GM18870 (cell line): Measurements from ENCODE around the gene SELENBP1.
"Not testable (repeated sequence)": the region's sequence is repeated elsewhere in the genome, so short reads cannot be mapped to it uniquely, and the experiment has no call there.

Experiments used
- ATAC-seq: cut with Tn5 transposase; IDR thresholded peaks from one replicate; pipeline ENCODE4 v1.9.1; 2021; ENCODE audit warnings: moderate library complexity; ENCODE audit not compliant: unreplicated experiment

SELENBP1 gene

DNA sequence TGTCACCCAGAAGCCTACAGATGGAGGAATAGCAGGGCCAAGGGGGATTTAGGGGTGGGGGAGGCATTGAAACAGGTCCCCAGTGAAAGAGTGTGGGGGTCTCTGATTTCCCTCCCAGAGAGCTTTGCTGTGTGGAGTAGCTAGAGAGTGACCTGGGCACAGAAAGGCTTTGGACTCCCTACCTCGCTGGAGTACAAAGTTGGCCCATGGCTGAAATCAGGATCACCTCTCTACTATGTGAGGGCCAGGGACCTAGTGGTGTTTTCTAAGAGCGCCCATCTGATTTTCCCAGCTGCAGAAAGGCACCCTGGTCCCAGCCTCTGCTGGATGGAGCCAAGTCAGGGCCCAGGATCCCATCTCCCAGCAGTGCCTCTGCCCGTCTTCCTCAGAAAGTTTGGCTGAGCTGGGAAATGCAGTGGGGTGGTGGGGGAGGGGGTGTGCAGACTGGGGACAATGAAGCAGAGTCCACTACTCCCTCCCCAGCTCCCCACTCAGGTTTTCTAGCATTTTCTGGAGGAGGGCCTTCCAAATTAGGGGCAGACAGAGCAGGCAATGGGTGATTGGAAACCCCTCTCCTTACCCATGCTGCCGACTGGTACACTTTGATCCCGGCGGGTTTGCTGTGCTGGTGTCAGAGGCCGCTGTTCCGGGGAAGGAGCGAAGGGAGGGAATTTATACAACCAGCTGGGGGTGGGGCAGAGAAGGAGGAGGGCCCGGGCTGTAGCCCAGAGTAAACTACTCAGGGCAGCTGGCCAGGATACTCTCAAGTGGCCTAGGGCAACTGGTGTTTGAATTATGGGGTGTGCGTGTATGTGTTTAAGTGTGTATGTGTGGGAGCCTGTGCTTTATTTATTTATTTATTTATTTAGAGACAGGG lies at the start of gene SELENBP1:
SELENBP1 (minus strand) TSS at position 648 of the 877 bp plus-strand sequence; CDS start at position 584, 64 bp downstream.
- ATAC-seq = no peak

GRCh38 chr1:151419819-151420218 lies 47.3 kb upstream of the SELENBP1 start:
- no peak for ATAC-seq

GRCh38 chr1:151418081-151418480 lies 45.6 kb upstream of the SELENBP1 start:
- no peak for ATAC-seq

- ATAC-seq = no peak
These were observed 43.7 kb upstream of the SELENBP1 start for GRCh38 chr1:151416231-151416630.

DNA sequence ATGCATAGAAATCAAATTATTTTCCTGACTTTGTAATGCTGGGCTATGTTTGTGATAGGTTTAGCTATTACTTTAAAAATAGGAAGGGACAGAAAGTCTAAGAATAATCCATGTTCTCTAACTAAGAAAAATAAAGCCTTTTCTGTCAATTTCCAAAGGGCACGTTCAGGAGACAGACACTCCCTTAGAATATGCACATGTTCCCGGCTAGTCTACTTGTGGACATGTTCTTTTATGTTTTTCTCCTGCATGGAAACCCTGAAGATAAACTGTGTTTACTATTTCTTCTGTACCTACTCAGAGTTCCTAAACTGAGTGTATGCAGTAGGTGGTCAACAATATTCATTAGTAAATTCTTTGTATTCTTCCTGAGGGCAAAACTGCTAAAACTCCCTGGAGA lies 39.4 kb upstream of the SELENBP1 start:
- no peak for ATAC-seq

GRCh38 chr1:151408891-151409290 lies 36.4 kb upstream of the SELENBP1 start:
- no peak for ATAC-seq

DNA sequence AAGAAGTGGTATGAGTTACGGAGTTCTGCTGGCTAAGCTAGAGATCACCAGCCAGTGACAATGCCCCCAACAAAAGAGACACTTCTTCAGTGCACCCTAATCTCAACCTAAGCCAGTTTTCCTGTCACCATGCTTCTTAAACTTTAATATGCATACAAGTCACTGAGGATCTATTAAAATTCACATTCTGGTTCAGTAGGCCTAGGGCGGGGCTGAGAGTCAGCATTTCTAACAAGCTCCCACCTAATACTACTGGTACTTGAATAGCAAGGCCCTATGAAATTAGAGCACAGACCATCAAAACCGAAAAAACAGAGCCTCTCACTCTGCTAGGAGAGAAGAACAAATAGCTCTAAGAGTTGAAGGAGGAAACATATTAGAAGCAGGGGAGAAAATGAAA lies 34.8 kb upstream of the SELENBP1 start:
- ATAC-seq = no peak

GRCh38 chr1:151406176-151406575 lies 33.7 kb upstream of the SELENBP1 start:
- no peak for ATAC-seq

DNA sequence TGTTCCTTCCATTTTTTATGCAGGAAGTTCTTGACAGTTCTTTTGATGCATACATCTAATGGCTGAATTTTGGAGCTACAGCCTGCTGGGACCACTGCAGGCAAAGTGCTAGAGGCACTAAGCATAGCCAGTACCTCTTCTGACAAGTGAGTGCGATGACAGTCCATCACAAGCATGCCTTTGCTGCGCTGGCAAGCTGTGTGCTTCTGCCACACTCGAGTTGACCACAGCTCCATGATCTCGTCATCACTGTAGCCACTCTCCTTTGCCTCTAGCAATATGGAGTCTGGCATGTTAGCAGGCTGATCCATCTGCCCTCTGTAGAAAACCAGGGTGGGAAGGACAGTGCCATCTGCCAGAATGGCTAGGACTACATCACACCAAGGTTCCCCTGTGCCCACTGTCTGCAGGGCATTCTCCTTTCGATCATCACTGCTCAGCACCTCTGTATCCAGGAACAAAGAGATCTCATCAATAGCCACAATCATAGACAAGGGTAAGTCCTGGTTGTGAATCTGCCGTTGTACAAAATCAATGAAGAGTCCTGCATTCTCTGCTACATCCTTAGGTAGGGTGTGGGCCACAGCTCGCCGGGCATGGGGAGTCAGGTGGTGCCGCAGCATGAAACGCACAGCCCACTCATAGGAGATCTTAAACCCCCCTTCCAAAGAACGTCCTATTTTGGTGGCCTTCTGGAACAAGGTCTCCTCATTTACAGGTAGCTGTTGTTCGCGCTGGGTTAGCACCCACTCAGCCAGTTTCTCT lies 32.9 kb upstream of the SELENBP1 start:
- ATAC-seq = no peak

DNA sequence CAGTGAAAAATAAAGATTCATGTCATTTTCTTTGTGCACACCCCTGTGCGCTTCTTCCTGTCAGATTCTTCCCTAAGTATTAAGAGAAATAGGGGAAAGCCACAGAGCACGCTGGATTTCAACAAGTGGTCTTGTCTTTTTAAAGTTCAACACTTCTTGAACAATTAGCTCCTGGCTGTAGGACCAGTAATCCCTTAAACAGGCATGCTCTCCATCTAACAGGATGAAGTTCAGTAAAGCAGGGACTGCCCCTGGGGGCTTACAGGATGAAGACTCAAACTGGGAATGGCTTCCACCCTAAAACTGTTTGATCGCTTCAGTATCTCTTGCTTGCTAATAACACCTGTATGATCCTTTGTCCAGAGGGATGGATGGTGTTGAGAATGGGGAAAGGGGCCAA lies 31.1 kb upstream of the SELENBP1 start:
- ATAC-seq = no peak

DNA sequence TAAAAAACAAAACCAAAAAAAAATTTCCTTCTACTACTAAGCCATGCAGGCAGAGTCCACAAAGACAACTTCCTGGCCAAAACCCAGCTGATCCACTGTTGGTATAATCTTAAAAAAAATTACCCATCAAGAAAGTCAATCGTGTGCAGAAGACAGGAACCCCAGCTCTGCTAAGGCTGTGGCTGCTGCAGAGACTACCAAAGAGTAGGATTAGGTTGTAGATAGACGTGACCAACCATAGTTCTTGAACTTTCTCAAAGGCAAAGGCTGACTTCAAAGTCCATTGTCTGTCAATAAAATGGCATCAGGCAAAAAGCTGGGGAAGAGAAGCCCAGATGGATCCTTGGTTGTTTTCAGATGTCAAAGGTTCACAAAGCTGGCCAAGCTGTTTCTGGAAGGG lies 30.3 kb upstream of the SELENBP1 start:
- no peak for ATAC-seq

DNA sequence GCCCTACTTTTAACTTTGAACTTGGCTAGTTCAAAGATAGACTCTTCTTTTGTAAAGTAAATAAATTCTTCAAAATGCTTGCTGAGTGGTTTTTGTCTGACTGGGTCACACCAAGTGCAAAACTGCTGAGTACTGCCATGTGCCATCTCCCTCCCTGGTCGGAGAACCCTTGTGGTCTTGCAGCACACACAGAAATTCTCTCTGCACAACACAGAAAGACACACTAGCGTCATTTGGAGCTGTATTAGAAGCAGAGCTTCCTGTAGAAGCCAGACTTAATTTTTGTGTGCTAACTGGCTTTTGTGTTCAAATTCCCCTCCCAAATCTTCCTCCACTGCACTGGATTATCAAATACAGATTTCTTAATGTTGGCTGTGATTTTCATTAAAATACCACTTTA lies 29.4 kb upstream of the SELENBP1 start:
- no peak for ATAC-seq

- ATAC-seq = no peak
These were observed 28.8 kb upstream of the SELENBP1 start for GRCh38 chr1:151401125-151401788.

DNA sequence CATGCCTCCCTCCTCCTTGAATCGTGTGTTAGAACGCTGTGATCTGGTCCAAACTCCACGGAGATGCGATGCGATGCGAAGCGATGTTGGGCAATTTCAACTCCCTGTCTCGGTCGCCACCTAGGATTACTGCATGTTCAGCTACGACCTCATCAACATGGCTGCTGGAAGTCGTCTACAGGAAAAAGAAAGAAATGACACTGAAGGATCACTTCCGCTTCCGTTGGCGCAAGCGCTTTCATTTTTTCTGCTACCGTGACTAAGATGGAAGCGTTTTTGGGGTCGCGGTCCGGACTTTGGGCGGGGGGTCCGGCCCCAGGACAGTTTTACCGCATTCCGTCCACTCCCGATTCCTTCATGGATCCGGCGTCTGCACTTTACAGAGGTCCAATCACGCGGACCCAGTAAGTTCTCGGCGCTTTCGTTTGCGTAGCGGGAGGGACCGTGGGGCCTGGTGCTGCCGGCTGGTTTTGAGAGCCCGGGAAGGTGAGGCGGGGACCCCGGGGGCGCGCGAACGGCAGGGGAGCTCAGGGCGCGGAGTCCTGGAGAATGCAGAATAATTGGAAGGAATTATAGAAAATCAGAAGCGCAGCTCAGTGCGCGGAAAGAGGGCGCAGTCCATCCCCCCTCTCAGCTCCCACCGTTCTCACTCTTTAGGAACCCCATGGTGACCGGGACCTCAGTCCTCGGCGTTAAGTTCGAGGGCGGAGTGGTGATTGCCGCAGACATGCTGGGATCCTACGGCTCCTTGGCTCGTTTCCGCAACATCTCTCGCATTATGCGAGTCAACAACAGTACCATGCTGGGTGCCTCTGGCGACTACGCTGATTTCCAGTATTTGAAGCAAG lies 27.0 kb upstream of the SELENBP1 start, which contains the start of gene PSMB4:
PSMB4 (plus strand) TSS at position 250 of the 848 bp plus-strand sequence; CDS start at position 265, 15 bp downstream.
- peak; percentile 72 for ATAC-seq

DNA sequence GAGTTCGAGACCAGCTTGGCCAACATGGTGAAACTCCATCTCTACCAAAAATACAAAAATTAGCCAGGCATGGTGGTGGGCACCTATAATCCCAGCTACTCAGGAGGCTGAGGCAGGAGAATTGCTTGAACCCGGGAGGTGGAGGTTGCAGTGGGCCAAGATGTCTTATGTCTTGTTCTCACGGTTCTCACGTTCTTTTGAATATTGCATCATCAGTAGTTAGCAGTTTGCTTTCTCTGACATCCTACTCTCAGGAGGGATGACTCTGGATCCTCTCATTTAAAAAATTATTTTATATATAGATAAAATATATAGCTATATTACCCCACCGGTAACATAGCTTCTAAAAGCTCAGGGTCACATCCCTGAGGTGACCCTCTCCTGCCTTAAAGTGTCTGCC lies 23.8 kb upstream of the SELENBP1 start:
- not testable (repeated sequence) for ATAC-seq

- ATAC-seq = no peak
These were observed 21.1 kb upstream of the SELENBP1 start for GRCh38 chr1:151393583-151393982.

DNA sequence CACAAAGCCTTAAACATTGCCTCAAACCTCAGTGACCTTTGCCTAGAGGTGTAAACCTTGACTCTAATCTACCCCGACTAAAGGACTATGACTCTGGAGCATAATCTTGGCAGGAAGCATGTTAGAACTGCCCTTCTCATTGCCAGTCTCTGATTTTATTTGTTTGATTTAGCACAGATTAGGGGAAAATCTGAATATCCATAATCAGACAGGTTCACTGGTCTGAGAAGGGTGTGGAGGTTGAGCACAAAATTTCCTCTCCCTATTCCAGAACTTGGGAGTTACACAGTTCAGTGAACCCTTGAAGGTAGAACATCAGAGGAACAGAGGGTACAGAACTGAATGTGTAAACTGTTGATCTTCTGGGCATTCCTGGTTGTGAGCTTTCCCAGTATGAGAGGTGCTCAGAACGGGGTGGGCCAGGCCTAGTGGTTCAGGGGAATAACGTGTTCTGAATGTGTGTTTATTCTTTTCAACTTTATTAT lies 18.6 kb upstream of the SELENBP1 start:
- ATAC-seq = no peak

DNA sequence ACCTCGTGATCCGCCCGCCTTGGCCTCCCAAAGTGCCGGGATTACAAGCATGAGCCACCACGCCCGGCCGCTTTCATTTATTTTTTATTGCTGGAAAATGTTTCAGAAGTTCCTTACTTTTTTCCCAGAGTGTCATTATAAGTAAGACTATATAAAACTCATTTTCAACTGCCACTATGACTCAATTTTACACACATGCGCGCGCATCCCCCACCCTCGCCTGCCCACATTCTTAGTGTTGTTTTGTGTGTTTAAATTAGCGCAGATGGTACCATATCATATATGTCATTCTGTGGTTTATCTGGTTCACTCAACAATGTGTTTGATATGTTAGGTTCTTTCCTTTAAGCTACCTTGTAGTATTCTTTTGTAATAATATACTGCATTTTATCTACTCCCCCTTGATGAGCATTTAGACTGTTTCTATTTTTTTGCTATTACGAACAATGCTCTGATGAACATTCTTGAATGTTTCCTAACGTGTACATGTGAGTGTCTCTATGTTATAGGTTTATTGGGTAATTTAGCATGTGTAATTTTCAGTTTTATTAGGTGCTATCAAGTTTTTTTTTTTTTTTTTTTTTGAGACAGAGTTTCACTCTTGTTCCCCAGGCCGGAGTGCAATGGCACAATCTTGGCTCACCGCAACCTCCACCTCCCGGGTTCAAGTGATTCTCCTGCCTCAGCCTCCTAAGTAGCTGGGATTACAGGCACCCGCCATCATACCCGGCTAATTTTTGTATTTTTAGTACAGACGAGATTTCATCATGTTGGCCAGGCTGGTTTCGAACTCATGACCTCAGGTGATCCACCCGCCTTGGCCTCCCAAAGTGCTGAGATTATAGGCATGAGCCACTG lies 17.9 kb upstream of the SELENBP1 start:
- ATAC-seq = not testable (repeated sequence)

DNA sequence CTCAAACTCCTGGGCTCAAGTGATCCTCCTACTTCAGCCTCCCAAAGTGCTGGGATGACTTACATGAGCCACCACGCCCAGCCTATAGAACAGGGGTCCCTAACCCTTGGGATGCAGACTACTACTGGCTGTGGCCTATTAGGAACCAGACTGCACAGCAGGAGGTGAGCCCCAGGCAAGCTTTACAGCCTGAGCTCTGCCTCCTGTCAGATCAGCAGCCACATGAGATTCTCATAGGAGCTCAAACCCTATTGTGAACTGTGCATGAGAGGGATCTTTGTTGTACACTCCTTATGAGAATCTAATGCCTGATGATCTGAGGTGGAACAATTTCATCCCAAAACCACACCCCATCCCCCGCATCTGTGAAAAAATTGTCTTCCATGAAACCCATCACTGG lies 13.5 kb upstream of the SELENBP1 start:
- ATAC-seq = no peak
